HepG2 (cell line): ENCODE data around the gene ZNF814. TPM values are rescaled to one million over a fixed set of nuclear protein-coding genes. Genes with fewer than 3 reads are reported as not detected.
"Not testable (repeated sequence)": the region's sequence is repeated elsewhere in the genome, so short reads cannot be mapped to it uniquely, and the experiment has no call there.

Experiments used
- ATAC-seq: fragments of 200-7000 bp; cut with Tn5 transposase; 3 replicates; pipeline ENCODE4 v1.9.1; 2020; ENCODE audit warnings: mild to moderate bottlenecking, moderate library complexity
- BruUV-seq: library from RNA; stranded (reverse); fragments of 400-500 nt; replicated peaks from 2 replicates; lab custom pipeline; 2021; lab: Mats Ljungman, UMichigan
- CTCF ChIA-PET: fragments of 300-600 bp; formaldehyde crosslinking; extraction: SDS; loops from one replicate; lab custom pipeline; 2021; ENCODE audit warnings: low total read pairs, inconsistent platforms, low intra/inter-chr PET ratio; lab: Yijun Ruan, JAX
- POLR2A ChIA-PET: fragments of 350-600 bp; sonication (Branson Sonifier 250); formaldehyde crosslinking; loops from one replicate; lab custom pipeline; 2020; ENCODE audit warnings: antibody characterized with exemption, inconsistent platforms; lab: Yijun Ruan, JAX
- DNase-seq: peaks from one replicate; pipeline ENCODE4 v3.0.0-alpha.2; 2015; ENCODE audit warnings: low spot score
- FAIRE-seq: peaks from 3 replicates; lab custom pipeline; 2011; peaks lifted over from hg19 to GRCh38; lab: Jason Lieb, UNC
- H2AFZ ChIP-seq: one replicate; pipeline ENCODE4 v1.6.1; 2011; ENCODE audit warnings: low read length, inconsistent platforms
- H3K27ac ChIP-seq: fragments of 300-600 bp; 3 replicates; pipeline ENCODE4 v1.8.0; 2011; ENCODE audit warnings: mixed run types, mild to moderate bottlenecking, mixed read lengths, low read length, inconsistent platforms; ENCODE audit not compliant: insufficient read depth; ENCODE audit errors: extremely low read length
- H3K27me3 ChIP-seq, 2 experiments: fragments of 200-600 bp in 1 of 2; 2 replicates in 1 of 2; 3 replicates in 1 of 2; pipeline versions ENCODE4 v1.6.0 to v1.8.0; 2011; ENCODE audit warnings: low read length in 2 of 2, mild to moderate bottlenecking in 2 of 2, moderate library complexity in 2 of 2, inconsistent platforms in 1 of 2; ENCODE audit not compliant: insufficient read depth in 2 of 2, control insufficient read depth in 1 of 2
- H3K36me3 ChIP-seq, 2 experiments: fragments of 200-600 bp in 1 of 2; replicated peaks in 1 of 2; 2 replicates in 1 of 2; 3 replicates in 1 of 2; pipeline versions ENCODE4 v1.5.1 to v1.8.0; 2011; ENCODE audit warnings: low read length in 2 of 2, inconsistent platforms in 1 of 2; ENCODE audit not compliant: insufficient read depth in 2 of 2, control insufficient read depth in 1 of 2
- H3K4me1 ChIP-seq: 2 replicates; pipeline ENCODE4 v1.5.1; 2012; ENCODE audit warnings: low read length, inconsistent platforms; ENCODE audit not compliant: insufficient read depth
- H3K4me2 ChIP-seq: 2 replicates; pipeline ENCODE4 v1.6.0; 2011; ENCODE audit warnings: low read depth, low read length, inconsistent platforms
- H3K4me3 ChIP-seq, 3 experiments: fragments of 200-600 bp in 1 of 3; sonication (generic), shearing (Covaris generic) in 1 of 3; replicated peaks in 1 of 3; 2 replicates each; pipeline ENCODE4 v1.5.1; 2011 to 2016; ENCODE audit warnings: low read length in 3 of 3, inconsistent platforms in 2 of 3, low read depth in 2 of 3, mild to moderate bottlenecking in 2 of 3, control low read depth in 1 of 3, mixed read lengths in 1 of 3; ENCODE audit not compliant: insufficient read depth in 1 of 3
- H3K79me2 ChIP-seq: one replicate; pipeline ENCODE4 v1.6.1; 2011; ENCODE audit warnings: low read length, inconsistent platforms; ENCODE audit not compliant: insufficient read depth
- H3K9ac ChIP-seq: 2 replicates; pipeline ENCODE4 v1.6.0; 2011; ENCODE audit warnings: mild to moderate bottlenecking, low read depth, low read length, inconsistent platforms; ENCODE audit not compliant: insufficient read depth
- H3K9me3 ChIP-seq: 2 replicates; pipeline ENCODE4 v1.5.1; 2012; ENCODE audit warnings: mild to moderate bottlenecking, low read length
- H4K20me1 ChIP-seq: 2 replicates; pipeline ENCODE4 v1.6.0; 2011; ENCODE audit warnings: inconsistent platforms, mild to moderate bottlenecking, low read length, moderate library complexity; ENCODE audit not compliant: insufficient read depth
- ARID3A ChIP-seq: IDR thresholded peaks from 2 replicates; pipeline ENCODE4 v1.6.1; 2012; ENCODE audit warnings: low read depth, low read length, improper control_type of control experiment
- ARID5B ChIP-seq: IDR thresholded peaks from 2 replicates; pipeline ENCODE4 v1.4.0; 2020; ENCODE audit warnings: mild to moderate bottlenecking, missing genetic modification reagents
- HNF4A ChIP-seq: sonication (generic); formaldehyde crosslinking; IDR thresholded peaks from 2 replicates; pipeline ENCODE4 v1.4.0; 2020; ENCODE audit warnings: missing genetic modification reagents
- KAT7 ChIP-seq: IDR thresholded peaks from 2 replicates; pipeline ENCODE4 v1.6.1; 2018; ENCODE audit warnings: borderline replicate concordance, missing compliant biosample characterization
- NR2C2 ChIP-seq: sonication (generic); formaldehyde crosslinking; IDR thresholded peaks from 2 replicates; pipeline ENCODE4 v1.4.0; 2020; ENCODE audit warnings: missing genetic modification reagents, mild to moderate bottlenecking, moderate library complexity, borderline replicate concordance
- PREB ChIP-seq: sonication (generic); formaldehyde crosslinking; IDR thresholded peaks from 2 replicates; pipeline ENCODE4 v1.4.0; 2020; ENCODE audit warnings: missing genetic modification reagents
- RFXANK ChIP-seq: IDR thresholded peaks from 2 replicates; pipeline ENCODE4 v1.6.1; 2016
- ZNF790 ChIP-seq: sonication (generic); formaldehyde crosslinking; IDR thresholded peaks from 2 replicates; pipeline ENCODE4 v1.8.0; 2022; ENCODE audit warnings: missing genetic modification reagents, mild to moderate bottlenecking, borderline replicate concordance
- ZNF879 ChIP-seq: sonication (generic); formaldehyde crosslinking; IDR thresholded peaks from 2 replicates; pipeline ENCODE4 v1.8.1; 2023; ENCODE audit warnings: missing genetic modification reagents
- WGBS: methylation state at CpG from one replicate; pipeline ENCODE4 v1.1.6; 2017; ENCODE audit warnings: low lambda C conversion rate; 5-methylcytosine and 5-hydroxymethylcytosine counted together
- in situ Hi-C: cut with HindIII; loops from 2 replicates; pipeline ENCODE4 v1.10.0; 2017; ENCODE audit warnings: low pct_unique_long_range_greater_than_20kb; ENCODE audit not compliant: extremely low pct_ligation_motif_present
- intact Hi-C: fragments of 100-400 bp; cut with micrococcal nuclease; formaldehyde crosslinking; loops from one replicate; pipeline ENCODE4 v1.10.0; 2022; ENCODE audit not compliant: unreplicated experiment
- polyA plus RNA-seq, 8 experiments: library from polyadenylated mRNA; depleted of rRNA in 3 of 8; stranded (reverse) in 7 of 8; unstranded in 1 of 8; fragments of >200 nt; fragmentation: Illumina TruSeq in 4 of 8; extraction: Trizol in 4 of 8; gene quantifications; 2 replicates each; pipeline versions ENCODE4 v1.2.1 to v1.2.3, GENCODE V29; 2011 to 2016; ENCODE audit warnings: low read depth in 4 of 8, missing spikeins in 1 of 8, mixed read lengths in 1 of 8; ENCODE audit not compliant: insufficient read depth in 1 of 8
- total RNA-seq, 5 experiments: library from RNA; depleted of rRNA; stranded (reverse); fragments of >200 nt; fragmentation: Illumina TruSeq; extraction: Trizol; gene quantifications; 2 replicates each; pipeline ENCODE4 v1.2.3, GENCODE V29; 2016; ENCODE audit warnings: low read depth in 1 of 5

ZNF814 gene
- total and polyA plus RNA-seq, 2 of the 13 experiments (the other 11 are each of a cell fraction or from before 2014, with no cell fraction given): 2.5 to 3.4 TPM

- TF ChIP-seq NR2C2 (no peak), KAT7 (CRISPR knock-in tag) (no peak), PREB (CRISPR knock-in tag) (no peak), ZNF879 (CRISPR knock-in tag) (no peak), ARID3A (no peak), RFXANK (CRISPR knock-in tag) (no peak), ARID5B (CRISPR knock-in tag) (0 out of 2 replicates have a peak, but pooled peaks have one; percentile 2), HNF4A (CRISPR knock-in tag) (peak; percentile 45; the same call in 1 of the 2 replicates), ZNF790 (CRISPR knock-in tag) (no peak)
These were observed 74.8 kb downstream of the ZNF814 start (continued) for GRCh38 chr19:57813919-57814504.

GRCh38 chr19:57812975-57813820 is 75.6 kb downstream of the ZNF814 start:
- H2AFZ ChIP-seq, FAIRE-seq, in situ Hi-C loops, DNase-seq, H3K27me3 ChIP-seq, CTCF ChIA-PET, intact Hi-C loops, H3K9me3 ChIP-seq, BruUV-seq, ATAC-seq, H4K20me1 ChIP-seq, H3K27ac ChIP-seq: not testable (repeated sequence)
- Histone ChIP-seq H3K9ac (peak overlapping the region; percentile 92), H3K79me2 (peaks cover 20% of the 10 kb centered on the region), H3K4me2 (peak overlapping the region; percentile 88), H3K4me1 (peaks cover 57% of the 10 kb centered on the region), H3K36me3 (peaks cover 5 to 14% of the 10 kb centered on the region in 2 experiments; a peak in 4 of 5 replicates), H3K4me3 (peak overlapping the region; percentile 87 to 99 (median 91); a peak in 5 of 6 replicates)
- WGBS: 84% methylated on average over 11 of the region's 13 CpGs
- POLR2A ChIA-PET: interaction anchor here (0.6 to 0.9 kb wide), 2 partner anchors 131 to 378 kb away, joined by 3 read pairs; partner anchors contain the start of genes ZNF551 and ZNF749
